Measurements from ENCODE around the gene UBASH3A.
A peak's percentile ranks its signal among the peaks of the same experiment; 100 is the strongest.

UBASH3A gene

DNA sequence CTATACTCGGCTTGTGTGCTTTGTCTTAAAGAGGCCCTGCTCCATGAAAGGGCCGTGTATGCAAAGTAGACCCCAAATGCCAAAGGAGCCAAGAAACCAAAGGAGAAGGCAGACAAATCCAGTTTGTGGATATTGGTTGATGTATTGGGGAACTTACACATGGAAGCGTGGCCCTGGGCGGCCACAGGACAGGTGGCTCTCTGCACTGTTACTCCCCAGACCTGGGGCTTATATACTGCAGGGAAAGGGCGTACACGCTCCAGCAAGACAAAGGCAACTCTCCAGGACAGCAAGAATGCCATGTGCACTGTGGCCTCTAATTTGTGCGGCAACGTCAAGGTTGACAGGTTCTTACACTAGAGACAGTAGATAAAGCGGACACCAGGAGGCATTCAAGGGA is 67.5 kb downstream of the UBASH3A start:
- no peak for DNase-seq

GRCh38 chr21:42471716-42472330 is 68.1 kb downstream of the UBASH3A start:
- no peak for DNase-seq

GRCh38 chr21:42472521-42472920 is 68.8 kb downstream of the UBASH3A start:
- DNase-seq = no peak

GRCh38 chr21:42473498-42474042 is 69.9 kb downstream of the UBASH3A start:
- no peak for DNase-seq

GRCh38 chr21:42474043-42474831 is 70.5 kb downstream of the UBASH3A start:
- DNase-seq = peak; percentile 33

DNA sequence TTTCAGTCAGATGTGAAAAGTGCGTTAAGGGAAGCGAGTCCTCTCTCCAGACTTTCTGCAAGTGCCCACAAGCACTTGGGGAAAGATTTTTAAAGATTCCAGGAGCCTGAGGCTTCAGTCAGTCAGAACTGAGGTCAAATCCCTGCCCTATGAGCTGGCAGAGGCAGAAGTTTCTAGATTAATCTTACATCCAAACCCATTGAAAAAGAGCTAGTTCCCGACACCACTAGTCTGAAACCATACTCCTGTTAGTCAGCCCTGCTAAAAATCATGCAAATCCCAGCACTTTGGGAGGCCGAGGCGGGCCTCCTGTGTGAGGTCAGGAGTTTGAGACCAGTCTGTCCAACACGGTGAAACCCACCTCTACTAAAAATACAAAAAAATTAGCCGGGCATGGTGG is 71.3 kb downstream of the UBASH3A start:
- DNase-seq = no peak

- no peak for DNase-seq
Measured at GRCh38 chr21:42475526-42476387, 72.1 kb downstream of the UBASH3A start.

- no peak for DNase-seq
Measured at GRCh38 chr21:42476388-42477331, 73.0 kb downstream of the UBASH3A start.

- no peak for DNase-seq
Measured at GRCh38 chr21:42478504-42478903, 74.8 kb downstream of the UBASH3A start.

DNA sequence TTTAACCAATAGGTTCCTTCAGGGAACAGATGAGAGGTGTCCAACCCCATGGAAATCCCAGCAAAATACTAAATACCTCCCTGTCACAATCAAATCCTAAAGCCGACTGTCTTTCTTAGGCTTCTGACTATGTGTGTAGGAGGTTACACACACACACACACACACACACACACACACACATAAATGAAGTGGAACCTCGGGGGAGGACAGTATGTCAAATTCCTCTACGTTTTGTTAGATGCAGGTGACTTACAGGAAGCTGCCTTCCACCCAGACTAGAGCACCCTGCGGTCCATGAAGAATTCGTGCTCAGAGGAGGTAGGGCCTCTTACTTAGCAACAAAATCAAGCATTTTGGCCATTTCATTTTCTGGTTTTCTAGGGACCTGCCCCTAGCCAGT is 75.9 kb downstream of the UBASH3A start:
- no peak for DNase-seq

DNA sequence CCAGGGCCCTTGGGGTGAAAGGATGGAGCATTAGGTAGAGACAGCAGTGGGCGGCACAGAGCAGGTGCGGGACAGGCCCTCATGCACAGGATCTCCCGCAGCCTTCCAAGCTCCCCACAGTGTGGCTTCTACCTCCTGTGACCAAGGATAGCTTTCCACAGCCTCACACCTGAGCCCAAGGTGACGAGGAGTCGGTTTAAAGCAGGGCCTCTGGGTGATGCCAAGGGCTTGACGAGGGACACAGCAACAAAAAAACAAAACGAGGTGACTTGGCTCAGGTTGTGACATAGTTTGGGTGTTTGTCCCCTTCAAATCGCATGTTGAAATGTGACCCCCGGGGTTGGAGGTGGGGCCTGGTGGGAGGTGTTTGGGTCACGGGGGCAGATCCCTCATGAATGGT is 77.0 kb downstream of the UBASH3A start:
- DNase-seq = no peak

- DNase-seq = no peak
Measured at GRCh38 chr21:42481169-42481568, 77.5 kb downstream of the UBASH3A start.

DNA sequence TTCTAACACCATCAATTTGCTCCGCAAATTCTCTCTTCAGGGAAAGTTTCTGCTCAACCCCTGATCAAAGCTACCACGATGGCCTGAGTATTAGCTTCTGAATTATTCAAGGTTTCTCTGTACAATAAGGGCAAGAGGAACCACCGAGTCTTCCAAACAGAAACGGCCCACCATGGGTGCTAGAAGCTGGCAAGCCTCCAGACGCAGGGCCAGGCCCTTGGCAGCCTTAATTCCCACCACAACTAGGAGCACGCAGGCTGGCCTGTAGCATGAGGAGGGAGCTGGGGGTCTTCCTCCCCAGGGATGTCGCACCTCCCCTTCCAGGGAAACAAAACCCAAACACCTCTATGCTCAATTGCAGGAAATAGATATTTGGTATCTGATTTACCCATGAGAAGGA is 81.3 kb downstream of the UBASH3A start:
- DNase-seq = no peak

DNA sequence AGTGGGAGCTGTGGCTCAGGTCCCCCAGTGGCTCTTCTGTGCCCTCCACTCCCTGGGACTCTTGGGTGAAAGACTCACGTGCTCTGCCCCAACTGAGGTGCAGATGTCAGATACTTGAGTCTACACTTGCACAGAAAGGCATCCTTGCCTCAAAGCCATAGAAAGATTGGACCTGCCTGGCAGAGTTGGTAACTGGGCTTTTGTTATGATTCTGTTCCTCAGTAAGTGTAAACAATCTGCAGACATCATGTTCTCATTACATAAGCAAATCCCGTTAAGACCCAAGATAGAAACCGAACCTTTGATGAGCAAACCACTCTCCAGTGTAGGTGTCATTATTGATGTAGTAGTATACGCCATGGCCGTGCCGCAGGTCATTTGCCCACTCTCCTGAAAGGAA is 82.4 kb downstream of the UBASH3A start:
- no peak for DNase-seq

- DNase-seq = no peak
Measured at GRCh38 chr21:42486531-42486930, 82.8 kb downstream of the UBASH3A start.

GRCh38 chr21:42489006-42489563 is 85.4 kb downstream of the UBASH3A start:
- DNase-seq = no peak

GRCh38 chr21:42489991-42490390 is 86.3 kb downstream of the UBASH3A start:
- no peak for DNase-seq

- DNase-seq = no peak
Measured at GRCh38 chr21:42490720-42491119, 87.0 kb downstream of the UBASH3A start.

GRCh38 chr21:42491328-42491727 is 87.6 kb downstream of the UBASH3A start:
- no peak for DNase-seq

DNA sequence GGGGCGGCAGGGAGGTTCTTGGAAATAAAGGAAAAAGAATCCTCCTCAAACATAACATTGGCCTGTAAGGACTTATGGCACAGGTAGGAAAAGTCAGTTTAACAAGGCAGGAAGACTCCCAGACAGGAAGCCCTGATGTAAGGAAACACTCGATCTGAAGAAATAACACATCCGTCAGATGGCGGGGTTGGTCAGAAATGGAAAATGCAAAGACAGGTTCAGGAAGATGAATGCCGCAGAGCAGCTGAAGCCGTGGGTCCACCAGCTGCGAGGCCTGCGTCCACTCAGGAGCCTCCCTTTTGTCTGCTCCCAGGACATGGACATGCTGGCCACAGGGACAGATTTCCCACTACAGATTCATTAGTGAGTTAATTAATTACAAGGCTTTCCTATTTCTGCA is 88.5 kb downstream of the UBASH3A start:
- DNase-seq = no peak

DNA sequence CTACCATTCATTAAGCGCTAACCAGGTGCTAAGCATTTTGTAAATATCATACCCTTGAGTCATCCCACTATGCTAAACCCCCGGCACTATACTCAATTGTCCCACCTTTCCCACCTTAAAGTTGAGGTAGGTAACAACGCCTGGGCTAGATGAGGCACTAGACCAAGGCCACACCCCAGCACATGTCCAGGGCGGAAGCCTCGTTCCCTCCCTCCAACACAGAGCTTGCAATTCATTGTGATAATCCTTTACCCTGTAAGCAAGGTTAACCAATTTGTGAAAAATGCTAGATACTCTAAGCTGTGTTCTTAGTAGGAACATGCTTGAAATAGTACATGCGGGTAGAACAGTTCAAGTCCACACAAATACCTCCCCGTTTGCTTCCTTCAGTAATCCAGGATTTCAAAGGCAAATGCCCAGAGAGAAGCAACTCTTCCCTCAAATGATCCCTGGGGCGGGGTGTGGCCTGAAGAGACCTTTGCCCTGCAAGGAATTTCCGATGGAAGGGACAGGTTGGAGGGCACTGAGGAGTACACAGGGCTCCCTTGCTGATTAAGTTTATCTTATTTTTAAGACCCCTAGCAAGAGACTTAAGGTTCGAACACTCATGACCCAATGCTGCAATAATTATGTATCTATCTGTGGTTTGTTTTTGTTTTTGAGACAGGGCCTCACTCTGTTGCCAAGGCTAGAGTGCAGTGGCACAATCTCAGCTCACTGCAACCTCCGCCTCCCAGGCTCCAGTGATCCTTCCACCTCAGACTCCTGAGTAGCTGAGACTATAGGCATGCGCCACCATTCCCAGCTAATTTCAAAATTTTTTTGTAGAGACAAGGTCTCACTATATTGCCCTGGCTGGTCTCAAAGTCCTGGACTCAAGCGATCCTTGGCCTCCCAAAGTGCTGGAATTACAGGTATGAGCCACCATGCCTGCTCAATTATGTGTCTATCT is 89.7 kb downstream of the UBASH3A start:
- DNase-seq = no peak

All from fibroblast of skin of right biceps (primary cell).